OCI-LY1 (cell line): ENCODE data around the gene DPH5.

Experiments used
- H2AFZ ChIP-seq: fragments of 200-600 bp; sonication (generic), shearing (Covaris generic); 2 replicates; pipeline ENCODE4 v1.6.0; 2014; ENCODE audit warnings: antibody characterized with exemption, mild to moderate bottlenecking, low read length
- H3F3A ChIP-seq: fragments of 200-600 bp; sonication (generic), shearing (Covaris generic); 2 replicates; pipeline ENCODE4 v1.6.0; 2014; ENCODE audit warnings: mild to moderate bottlenecking, antibody characterized with exemption, low read length, moderate library complexity; ENCODE audit not compliant: insufficient read depth
- H3K27ac ChIP-seq: fragments of 200-600 bp; sonication (generic); 2 replicates; pipeline ENCODE4 v1.5.1; 2014; ENCODE audit warnings: low read length, mixed run types, mild to moderate bottlenecking, low read depth; ENCODE audit not compliant: poor library complexity, severe bottlenecking
- H3K27me3 ChIP-seq: fragments of 200-600 bp; sonication (generic); 2 replicates; pipeline ENCODE4 v1.6.0; 2014; ENCODE audit warnings: antibody characterized with exemption, mild to moderate bottlenecking, low read length, moderate library complexity; ENCODE audit not compliant: insufficient read depth
- H3K36me3 ChIP-seq: fragments of 200-600 bp; sonication (generic); 2 replicates; pipeline ENCODE4 v1.6.1; 2014; ENCODE audit warnings: mild to moderate bottlenecking, antibody characterized with exemption, low read length, moderate library complexity, mixed read lengths; ENCODE audit not compliant: insufficient read depth
- H3K4me1 ChIP-seq: fragments of 200-600 bp; sonication (generic); 2 replicates; pipeline ENCODE4 v1.5.1; 2014; ENCODE audit warnings: mild to moderate bottlenecking, low read length, moderate library complexity; ENCODE audit not compliant: insufficient read depth, severe bottlenecking
- H3K4me2 ChIP-seq: fragments of 200-600 bp; sonication (generic), shearing (Covaris generic); 2 replicates; pipeline ENCODE4 v1.6.1; 2014; ENCODE audit warnings: low read length
- H3K4me3 ChIP-seq: fragments of 200-600 bp; sonication (generic); 2 replicates; pipeline ENCODE4 v1.5.1; 2014; ENCODE audit warnings: low read length, low read depth, mild to moderate bottlenecking, mixed read lengths; ENCODE audit not compliant: poor library complexity, severe bottlenecking
- H3K79me2 ChIP-seq: fragments of 200-600 bp; shearing (Covaris generic); 2 replicates; pipeline ENCODE4 v1.6.1; 2016; ENCODE audit warnings: mixed run types, low read length, mixed read lengths; ENCODE audit not compliant: insufficient read depth
- H3K9ac ChIP-seq: fragments of 200-600 bp; sonication (generic), shearing (Covaris generic); 2 replicates; pipeline ENCODE4 v1.6.1; 2014; ENCODE audit warnings: mild to moderate bottlenecking, low read length, mixed read lengths
- H3K9me2 ChIP-seq: fragments of 200-600 bp; sonication (generic), shearing (Covaris generic); 2 replicates; pipeline ENCODE4 v1.6.1; 2014; ENCODE audit warnings: low read depth, mild to moderate bottlenecking, low read length, mixed read lengths
- H3K9me3 ChIP-seq: fragments of 200-600 bp; shearing (Covaris generic); 2 replicates; pipeline ENCODE4 v1.6.1; 2014; ENCODE audit warnings: low read length, mixed read lengths
- H4K20me1 ChIP-seq: fragments of 200-600 bp; sonication (generic), shearing (Covaris generic); 2 replicates; pipeline ENCODE4 v1.6.0; 2016; ENCODE audit warnings: mild to moderate bottlenecking, low read length; ENCODE audit not compliant: insufficient read depth
- EZH2 ChIP-seq: fragments of 200-600 bp; sonication (generic), shearing (Covaris generic); IDR thresholded peaks from 2 replicates; pipeline ENCODE4 v1.8.0; 2017; ENCODE audit warnings: borderline replicate concordance, mixed run types, mild to moderate bottlenecking, antibody characterized with exemption, low read length, moderate library complexity, mixed read lengths
- TF ChIP-seq, protein P1 (sequence below): fragments of 200-600 bp; sonication (generic), shearing (Covaris generic); IDR thresholded peaks from 2 replicates; pipeline ENCODE4 v1.5.1; 2017; ENCODE audit warnings: mild to moderate bottlenecking, antibody characterized with exemption, low read length, moderate library complexity, mixed read lengths

DPH5 gene

GRCh38 chr1:101004670-101005069 lies 20.9 kb downstream of the DPH5 start:
- H4K20me1 ChIP-seq: no peaks in the 10 kb centered on the region
- H3F3A ChIP-seq: no peaks in the 10 kb centered on the region; the same call in 1 of the 2 replicates
- no peak overlapping the region for H3K9ac ChIP-seq
- H3K4me2 ChIP-seq: no peak overlapping the region
- H3K36me3 ChIP-seq: peaks cover 36% of the 10 kb centered on the region
- H2AFZ ChIP-seq: no peak overlapping the region
- H3K4me1 ChIP-seq: no peaks in the 10 kb centered on the region
- H3K79me2 ChIP-seq: no peaks in the 10 kb centered on the region
- no peak overlapping the region for H3K27ac ChIP-seq
- TF ChIP-seq EZH2: no peak
- TF ChIP-seq, protein P1, sequence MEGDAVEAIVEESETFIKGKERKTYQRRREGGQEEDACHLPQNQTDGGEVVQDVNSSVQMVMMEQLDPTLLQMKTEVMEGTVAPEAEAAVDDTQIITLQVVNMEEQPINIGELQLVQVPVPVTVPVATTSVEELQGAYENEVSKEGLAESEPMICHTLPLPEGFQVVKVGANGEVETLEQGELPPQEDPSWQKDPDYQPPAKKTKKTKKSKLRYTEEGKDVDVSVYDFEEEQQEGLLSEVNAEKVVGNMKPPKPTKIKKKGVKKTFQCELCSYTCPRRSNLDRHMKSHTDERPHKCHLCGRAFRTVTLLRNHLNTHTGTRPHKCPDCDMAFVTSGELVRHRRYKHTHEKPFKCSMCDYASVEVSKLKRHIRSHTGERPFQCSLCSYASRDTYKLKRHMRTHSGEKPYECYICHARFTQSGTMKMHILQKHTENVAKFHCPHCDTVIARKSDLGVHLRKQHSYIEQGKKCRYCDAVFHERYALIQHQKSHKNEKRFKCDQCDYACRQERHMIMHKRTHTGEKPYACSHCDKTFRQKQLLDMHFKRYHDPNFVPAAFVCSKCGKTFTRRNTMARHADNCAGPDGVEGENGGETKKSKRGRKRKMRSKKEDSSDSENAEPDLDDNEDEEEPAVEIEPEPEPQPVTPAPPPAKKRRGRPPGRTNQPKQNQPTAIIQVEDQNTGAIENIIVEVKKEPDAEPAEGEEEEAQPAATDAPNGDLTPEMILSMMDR: no peak
- no peaks in the 10 kb centered on the region for H3K27me3 ChIP-seq
- no peaks in the 10 kb centered on the region for H3K9me3 ChIP-seq
- H3K4me3 ChIP-seq: no peak overlapping the region
- H3K9me2 ChIP-seq: no peaks in the 10 kb centered on the region

DNA sequence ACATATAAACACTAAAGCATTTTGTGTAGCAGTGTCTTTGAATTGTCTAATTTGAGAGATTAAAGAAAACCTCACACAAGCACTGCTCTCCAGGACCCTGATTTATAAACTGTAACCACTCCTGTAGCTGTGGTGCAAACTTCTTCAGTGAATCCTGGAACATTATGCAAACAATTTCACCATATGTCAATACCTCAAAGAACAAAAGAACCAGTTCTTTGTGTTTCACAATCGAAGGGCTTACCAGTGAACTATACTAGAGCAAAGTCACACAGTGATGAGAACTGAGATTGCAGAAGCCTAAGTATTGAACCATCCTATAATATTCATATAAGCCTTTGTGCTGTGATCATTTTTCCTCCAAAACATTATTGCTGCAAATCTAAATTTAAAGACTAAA lies 21.5 kb downstream of the DPH5 start:
- Histone ChIP-seq H3K79me2 (no peaks in the 10 kb centered on the region), H3K27me3 (no peaks in the 10 kb centered on the region), H3K27ac (no peak overlapping the region), H4K20me1 (no peaks in the 10 kb centered on the region), H3K4me1 (no peaks in the 10 kb centered on the region), H2AFZ (no peak overlapping the region), H3K4me3 (no peak overlapping the region), H3K4me2 (no peak overlapping the region), H3K9ac (no peak overlapping the region), H3K9me2 (no peaks in the 10 kb centered on the region), H3F3A (no peaks in the 10 kb centered on the region; the same call in 1 of the 2 replicates), H3K9me3 (no peaks in the 10 kb centered on the region), H3K36me3 (peaks cover 35% of the 10 kb centered on the region)
- no peak for TF ChIP-seq EZH2
- TF ChIP-seq, protein P1: no peak

- H3K9me2 ChIP-seq: no peaks in the 10 kb centered on the region
- H3F3A ChIP-seq: no peaks in the 10 kb centered on the region; the same call in 1 of the 2 replicates
- H2AFZ ChIP-seq: no peak overlapping the region
- no peaks in the 10 kb centered on the region for H3K27me3 ChIP-seq
- H4K20me1 ChIP-seq: no peaks in the 10 kb centered on the region
- no peaks in the 10 kb centered on the region for H3K79me2 ChIP-seq
- H3K4me3 ChIP-seq: no peak overlapping the region
- no peak for TF ChIP-seq EZH2
- TF ChIP-seq, protein P1: no peak
- no peaks in the 10 kb centered on the region for H3K4me1 ChIP-seq
- no peak overlapping the region for H3K9ac ChIP-seq
- H3K4me2 ChIP-seq: no peak overlapping the region
- peaks cover 42% of the 10 kb centered on the region for H3K36me3 ChIP-seq
- H3K27ac ChIP-seq: no peak overlapping the region
- no peaks in the 10 kb centered on the region for H3K9me3 ChIP-seq
These were observed 22.5 kb downstream of the DPH5 start for GRCh38 chr1:101003012-101003650.
